Esophagus (tissue), 2 donors: ENCODE measurements around the gene TMED1. TPM values are rescaled to one million over a fixed set of nuclear protein-coding genes. Genes with fewer than 3 reads are reported as not detected.

Experiments used
- H3K27ac ChIP-seq, 2 donors: one replicate each; pipeline ENCODE4 v1.5.1; 2013; ENCODE audit warnings: low read depth in 2 of 2, mild to moderate bottlenecking in 2 of 2, inconsistent platforms in 1 of 2, low read length in 1 of 2, moderate library complexity in 1 of 2
- H3K27me3 ChIP-seq, 2 donors: one replicate each; pipeline ENCODE4 v1.6.1; 2013; ENCODE audit warnings: low read length in 2 of 2, control low read depth in 1 of 2, mild to moderate bottlenecking in 1 of 2; ENCODE audit not compliant: insufficient read depth in 2 of 2, control insufficient read depth in 1 of 2
- H3K36me3 ChIP-seq, 2 donors: one replicate each; pipeline ENCODE4 v1.6.1; 2013; ENCODE audit warnings: low read length in 1 of 2; ENCODE audit not compliant: control insufficient read depth in 2 of 2, insufficient read depth in 2 of 2
- H3K4me1 ChIP-seq, 2 donors: one replicate each; pipeline ENCODE4 v1.6.1; 2013; ENCODE audit warnings: low read length in 1 of 2; ENCODE audit not compliant: control insufficient read depth in 2 of 2, insufficient read depth in 2 of 2
- H3K4me3 ChIP-seq, 2 donors: one replicate each; pipeline ENCODE4 v1.5.1; 2013; ENCODE audit warnings: low read length in 2 of 2, mild to moderate bottlenecking in 2 of 2, low read depth in 1 of 2, moderate library complexity in 1 of 2
- H3K9me3 ChIP-seq, 2 donors: one replicate each; pipeline ENCODE4 v1.6.1; 2013; ENCODE audit warnings: mild to moderate bottlenecking in 2 of 2, low read depth in 1 of 2, low read length in 1 of 2, moderate library complexity in 1 of 2; ENCODE audit not compliant: control insufficient read depth in 2 of 2, insufficient read depth in 1 of 2
- WGBS, 2 donors: extraction: QIAGEN DNeasy Blood & Tissue Kit; methylation state at CpG; one replicate each; pipeline ENCODE4 v1.1.7; 2013; 5-methylcytosine and 5-hydroxymethylcytosine counted together
- polyA plus RNA-seq, 2 donors: library from polyadenylated mRNA; stranded (reverse); fragments of 200-250 nt; gene quantifications; one replicate each; pipeline ENCODE4 v1.2.3, GENCODE V29; 2013
- donor health status: healthy with polysubstance abuse.
- donor health status: Bipolar disorder and iron deficiency.

The TMED1 gene
- polyA plus RNA-seq, 2 donors: 9.9 to 20.4 TPM

- 90 to 92% methylated on average over 7 of the region's 7 CpGs for WGBS, 2 donors
- Histone ChIP-seq H3K36me3 (peaks cover 19 to 43% of the 10 kb centered on the region in 2 donors), H3K27me3 (no peaks in the 10 kb centered on the region), H3K27ac (no peak overlapping the region), H3K9me3 (no peaks in the 10 kb centered on the region), H3K4me1 (no peaks in the 10 kb centered on the region), H3K4me3 (no peak overlapping the region)
These were observed 9.8 kb downstream of the TMED1 start for GRCh38 chr19:10826231-10826630.

- 90 to 93% methylated on average over 12 of the region's 12 CpGs for WGBS, 2 donors
- Histone ChIP-seq H3K36me3 (peaks cover 19 to 50% of the 10 kb centered on the region in 2 donors), H3K4me3 (no peak overlapping the region), H3K27me3 (no peaks in the 10 kb centered on the region), H3K4me1 (no peaks in the 10 kb centered on the region), H3K27ac (no peak overlapping the region), H3K9me3 (no peaks in the 10 kb centered on the region)
These were observed 12.3 kb downstream of the TMED1 start for GRCh38 chr19:10823690-10824089.

DNA sequence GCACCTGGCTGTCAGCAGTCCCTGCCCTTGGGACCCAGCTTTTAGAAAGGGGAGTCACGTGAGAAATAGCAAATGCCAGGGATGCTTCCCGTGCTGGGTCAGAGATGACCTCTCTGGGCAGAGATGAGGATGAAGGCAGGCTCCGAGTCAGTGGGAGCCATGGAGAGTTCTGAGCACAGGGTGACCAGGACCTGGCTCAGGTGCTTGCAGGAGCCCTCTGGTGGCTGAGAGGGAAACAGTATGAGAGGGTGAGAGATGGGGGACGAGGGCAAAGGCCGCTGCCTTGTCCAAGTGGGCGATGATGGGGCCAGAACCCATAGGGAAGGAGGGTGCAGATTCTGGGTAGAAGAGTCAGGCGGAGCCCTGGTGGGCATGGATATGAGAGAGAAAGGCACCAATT, 15.8 kb downstream of the TMED1 start:
- Histone ChIP-seq H3K4me1 (peaks cover 0 to 3% of the 10 kb centered on the region in 2 donors), H3K4me3 (no peak overlapping the region), H3K9me3 (no peaks in the 10 kb centered on the region), H3K36me3 (peaks cover 14 to 54% of the 10 kb centered on the region in 2 donors), H3K27ac (no peak overlapping the region), H3K27me3 (no peaks in the 10 kb centered on the region)
- WGBS, 2 donors: 90 to 92% methylated on average over 7 of the region's 7 CpGs

- H3K9me3 ChIP-seq: no peaks in the 10 kb centered on the region
- no peak overlapping the region for H3K4me3 ChIP-seq
- H3K4me1 ChIP-seq: peaks cover 0 to 3% of the 10 kb centered on the region in 2 donors
- H3K27me3 ChIP-seq: no peaks in the 10 kb centered on the region
- WGBS, 2 donors: 97 to 98% methylated on average over 27 of the region's 27 CpGs
- no peak overlapping the region for H3K27ac ChIP-seq
- peaks cover 14 to 50% of the 10 kb centered on the region in 2 donors for H3K36me3 ChIP-seq
These were observed 16.6 kb downstream of the TMED1 start for GRCh38 chr19:10819124-10820060.

- Histone ChIP-seq H3K36me3 (peaks cover 9 to 44% of the 10 kb centered on the region in 2 donors), H3K27me3 (no peaks in the 10 kb centered on the region), H3K4me3 (no peak overlapping the region), H3K27ac (peak overlapping the region in 1 of 2 donors; percentile 37), H3K4me1 (peaks cover 0 to 3% of the 10 kb centered on the region in 2 donors), H3K9me3 (no peaks in the 10 kb centered on the region)
- WGBS, 2 donors: 87% methylated on average over 19 of the region's 19 CpGs
These were observed 17.5 kb downstream of the TMED1 start for GRCh38 chr19:10818301-10819123.

DNA sequence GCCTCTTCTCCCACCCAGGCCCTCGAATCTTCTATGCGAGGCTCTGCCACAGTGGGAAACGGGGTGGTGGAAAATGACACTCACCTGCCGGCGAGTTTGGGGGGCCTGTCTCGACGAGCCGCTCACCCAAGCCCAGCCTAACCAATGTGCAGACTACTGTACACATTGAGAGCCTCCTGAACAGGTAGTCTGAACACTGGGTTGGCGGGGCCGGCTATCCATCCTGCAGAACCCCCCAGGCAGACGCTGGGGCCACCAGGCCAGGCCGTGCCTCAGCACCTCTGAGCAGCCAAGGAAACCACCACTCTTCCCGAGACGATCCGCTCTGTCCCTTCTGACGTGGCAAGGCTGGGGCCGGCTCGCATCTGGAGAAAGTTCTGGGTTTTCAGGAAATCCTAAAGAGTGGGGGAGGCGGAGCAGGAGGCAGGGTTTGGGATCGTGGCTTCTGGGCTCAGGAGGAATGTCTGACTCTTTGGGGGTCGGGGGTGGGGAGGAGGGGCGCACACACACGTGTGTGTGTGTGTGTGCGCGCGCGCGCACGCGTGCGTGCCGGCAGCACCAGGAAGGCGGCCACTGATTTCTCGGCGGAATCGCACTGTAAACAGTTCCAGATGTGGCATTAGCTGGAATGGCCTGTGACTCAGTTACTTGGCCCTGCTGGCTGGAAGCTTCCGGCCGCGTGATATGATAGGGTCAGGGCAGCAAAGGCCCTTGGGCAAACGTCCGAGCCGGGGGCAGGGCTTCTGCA, 18.5 kb downstream of the TMED1 start:
- no peaks in the 10 kb centered on the region for H3K9me3 ChIP-seq
- H3K27ac ChIP-seq: peak overlapping the region; percentile 37 to 46
- peaks cover 7 to 48% of the 10 kb centered on the region in 2 donors for H3K36me3 ChIP-seq
- WGBS, 2 donors: 73 to 76% methylated on average over 42 of the region's 42 CpGs
- H3K4me1 ChIP-seq: peaks cover 0 to 3% of the 10 kb centered on the region in 2 donors
- peak overlapping the region in 1 of 2 donors; percentile 5 for H3K4me3 ChIP-seq
- no peaks in the 10 kb centered on the region for H3K27me3 ChIP-seq

DNA sequence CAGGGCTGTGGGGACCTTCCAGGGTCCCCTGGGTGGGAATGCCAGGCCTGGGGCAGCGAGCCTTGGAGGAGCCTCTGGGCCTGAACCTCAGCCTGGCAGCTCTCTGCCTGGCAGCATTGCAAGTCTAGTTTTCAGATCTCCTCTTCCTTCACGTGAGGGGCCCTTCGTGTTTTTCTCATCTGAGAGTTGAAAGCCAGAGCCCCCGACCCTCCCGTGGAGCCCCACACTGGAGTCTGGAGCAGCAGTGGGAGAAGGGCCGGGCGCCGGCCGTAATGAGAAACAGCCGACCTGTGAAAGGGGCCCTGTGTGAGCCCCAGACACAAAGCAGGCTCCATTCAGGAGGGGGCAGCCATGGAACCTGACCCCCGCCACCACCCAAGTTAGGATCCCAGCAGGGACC, 19.3 kb downstream of the TMED1 start:
- H3K4me1 ChIP-seq: peaks cover 0 to 3% of the 10 kb centered on the region in 2 donors
- no peak overlapping the region for H3K4me3 ChIP-seq
- no peaks in the 10 kb centered on the region for H3K9me3 ChIP-seq
- no peaks in the 10 kb centered on the region for H3K27me3 ChIP-seq
- WGBS, 2 donors: 75 to 84% methylated on average over 11 of the region's 11 CpGs
- peak overlapping the region in 1 of 2 donors; percentile 9 for H3K27ac ChIP-seq
- peaks cover 7 to 51% of the 10 kb centered on the region in 2 donors for H3K36me3 ChIP-seq

GRCh38 chr19:10815969-10816644, 19.9 kb downstream of the TMED1 start:
- Histone ChIP-seq H3K9me3 (no peaks in the 10 kb centered on the region), H3K36me3 (peaks cover 6 to 56% of the 10 kb centered on the region in 2 donors), H3K4me1 (peaks cover 0 to 3% of the 10 kb centered on the region in 2 donors), H3K4me3 (no peak overlapping the region), H3K27ac (peak overlapping the region in 1 of 2 donors; percentile 2), H3K27me3 (no peaks in the 10 kb centered on the region)
- WGBS, 2 donors: 89 to 92% methylated on average over 21 of the region's 21 CpGs
